ENCODE results near the gene DOK7. TPM values are rescaled to one million over a fixed set of nuclear protein-coding genes. Genes with fewer than 3 reads are reported as not detected.

DOK7 gene
- total and polyA plus RNA-seq, 4 donors, result 0.13 to 0.84 (median 0.46) TPM

- TF ChIP-seq HNF4G (IDR thresholded peaks at IDR 0.05) (no peak), RXRA (IDR thresholded peaks at IDR 0.05) (no peak), GABPA (IDR thresholded peaks at IDR 0.05 in 1 of 2, conservative IDR thresholded peaks at IDR 0.05 in 1 of 2) (no peak), FOXA2 (IDR thresholded peaks at IDR 0.05) (no peak), NR2F2 (IDR thresholded peaks at IDR 0.05) (no peak), CTCF (IDR thresholded peaks at IDR 0.05; ENCODE audit: low read depth, low read length, missing input control) (no peak), RAD21 (IDR thresholded peaks at IDR 0.05) (no peak), TAF1 (conservative IDR thresholded peaks at IDR 0.05) (no peak)
Measured at GRCh38 chr4:3472411-3473141, 9.5 kb downstream of the DOK7 start (continued).

GRCh38 chr4:3473181-3473950 lies 10.3 kb downstream of the DOK7 start:
- DNase-seq (ENCODE audit: low spot score), result no peak
- TF ChIP-seq JUND (IDR thresholded peaks at IDR 0.05) (no peak), ZBTB33 (IDR thresholded peaks at IDR 0.05) (no peak), EGR1 (IDR thresholded peaks at IDR 0.05; ENCODE audit: low read depth in 2 of 2) (no peak), YY1 (IDR thresholded peaks at IDR 0.05) (no peak), TAF1 (conservative IDR thresholded peaks at IDR 0.05) (no peak), MAX (IDR thresholded peaks at IDR 0.05) (no peak), HNF4A (conservative IDR thresholded peaks at IDR 0.05) (no peak), GABPA (IDR thresholded peaks at IDR 0.05 in 1 of 2, conservative IDR thresholded peaks at IDR 0.05 in 1 of 2) (no peak), RAD21 (IDR thresholded peaks at IDR 0.05) (no peak), SP1 (IDR thresholded peaks at IDR 0.05) (no peak), HNF4G (IDR thresholded peaks at IDR 0.05) (no peak)
- Histone ChIP-seq H3K36me3 (ENCODE audit: control insufficient read depth in 4 of 4, insufficient read depth in 3 of 4, low read depth in 1 of 4, low read length in 3 of 4) (no peaks in the 10 kb centered on the region), H3K9ac (ENCODE audit: low read depth in 1 of 2, low read length in 2 of 2) (no peak overlapping the region), H3K4me1 (ENCODE audit: control insufficient read depth in 4 of 4, insufficient read depth in 4 of 4, low read length in 3 of 4) (peaks cover 0 to 5% (median 2%) of the 10 kb centered on the region in 4 donors), H3K27ac (ENCODE audit: low read depth in 1 of 2, low read length in 2 of 2) (no peak overlapping the region), H3K27me3 (ENCODE audit: control insufficient read depth in 4 of 4, insufficient read depth in 4 of 4, low read length in 3 of 4) (no peaks in the 10 kb centered on the region), H3K4me3 (ENCODE audit: low read depth in 1 of 3, low read length in 3 of 3) (no peak overlapping the region), H3K9me3 (ENCODE audit: control insufficient read depth in 4 of 4, low read length in 3 of 4) (no peaks in the 10 kb centered on the region)
- WGBS, result 91% methylated on average over 41 of the region's 41 CpGs
